Naive thymus-derived CD4-positive, alpha-beta T cell (primary cell): Measurements from ENCODE around the gene TMEM117. TPM values are rescaled to one million over a fixed set of nuclear protein-coding genes. Genes with fewer than 3 reads are reported as not detected.

Experiments
- ATAC-seq: fragments of 150-1000 bp; cut with Tn5 transposase; 2 replicates; pipeline ENCODE4 v1.10.0; 2021; ENCODE audit warnings: mild to moderate bottlenecking, moderate library complexity
- CTCF ChIA-PET: fragments of 350-600 bp; sonication (Branson Sonifier 250); formaldehyde crosslinking; loops from one replicate; lab custom pipeline; 2021; ENCODE audit warnings: antibody characterized with exemption; lab: Charles Lee
- POLR2A ChIA-PET: fragments of 350-600 bp; sonication (Branson Sonifier 250); formaldehyde crosslinking; loops from one replicate; lab custom pipeline; 2021; ENCODE audit warnings: antibody characterized with exemption, inconsistent platforms; lab: Charles Lee
- DNase-seq, 9 donors: peaks; one replicate each; pipeline versions ENCODE4 v3.0.0 to v3.0.0-alpha.2; 2020 to 2022; ENCODE audit warnings: mixed read lengths in 1 of 9
- H3K27ac ChIP-seq: one replicate; pipeline ENCODE4 v1.7.0; 2013; ENCODE audit warnings: mild to moderate bottlenecking, low read depth, low read length, moderate library complexity
- H3K27me3 ChIP-seq, 2 donors: one replicate each; pipeline ENCODE4 v1.7.0; 2013; ENCODE audit warnings: low read length in 2 of 2, mild to moderate bottlenecking in 2 of 2, moderate library complexity in 2 of 2; ENCODE audit not compliant: control insufficient read depth in 2 of 2, insufficient read depth in 2 of 2
- H3K36me3 ChIP-seq, 3 experiments: 1 replicate in 2 of 3; 2 replicates in 1 of 3; pipeline ENCODE4 v1.7.0; 2013; ENCODE audit warnings: low read length in 3 of 3, mild to moderate bottlenecking in 3 of 3, moderate library complexity in 1 of 3; ENCODE audit not compliant: insufficient read depth in 3 of 3, control insufficient read depth in 2 of 3
- H3K4me1 ChIP-seq, 2 donors: one replicate each; pipeline ENCODE4 v1.7.0; 2013; ENCODE audit warnings: low read length in 2 of 2, mild to moderate bottlenecking in 2 of 2, moderate library complexity in 1 of 2; ENCODE audit not compliant: control insufficient read depth in 2 of 2, insufficient read depth in 2 of 2
- H3K4me3 ChIP-seq: 2 replicates; pipeline ENCODE4 v1.7.0; 2013; ENCODE audit warnings: mild to moderate bottlenecking, low read length
- H3K9me3 ChIP-seq, 3 experiments: 1 replicate in 2 of 3; 2 replicates in 1 of 3; pipeline ENCODE4 v1.7.0; 2013; ENCODE audit warnings: low read length in 3 of 3; ENCODE audit not compliant: control insufficient read depth in 2 of 3
- H3K27ac Mint-ChIP-seq, 9 donors: one replicate each; pipeline ENCODE4 v1.8.0; 2020 to 2022; ENCODE audit warnings: mixed read lengths in 9 of 9, mild to moderate bottlenecking in 8 of 9, moderate library complexity in 5 of 9, inconsistent platforms in 2 of 9
- H3K27me3 Mint-ChIP-seq, 5 donors: one replicate each; pipeline ENCODE4 v1.8.0; 2021 to 2022; ENCODE audit warnings: mixed read lengths in 5 of 5, mild to moderate bottlenecking in 1 of 5
- H3K36me3 Mint-ChIP-seq, 5 donors: one replicate each; pipeline ENCODE4 v1.8.0; 2020 to 2022; ENCODE audit warnings: mixed read lengths in 5 of 5, mild to moderate bottlenecking in 3 of 5, inconsistent platforms in 1 of 5
- H3K4me1 Mint-ChIP-seq, 7 donors: one replicate each; pipeline ENCODE4 v1.8.0; 2020 to 2022; ENCODE audit warnings: mixed read lengths in 7 of 7, mild to moderate bottlenecking in 3 of 7, inconsistent platforms in 1 of 7
- H3K4me3 Mint-ChIP-seq, 10 donors: one replicate each; pipeline ENCODE4 v1.8.0; 2020 to 2022; ENCODE audit warnings: mild to moderate bottlenecking in 10 of 10, mixed read lengths in 10 of 10, moderate library complexity in 6 of 10, inconsistent platforms in 2 of 10
- H3K9me3 Mint-ChIP-seq, 11 donors: one replicate each; pipeline ENCODE4 v1.8.0; 2020 to 2022; ENCODE audit warnings: mixed read lengths in 11 of 11, mild to moderate bottlenecking in 4 of 11, inconsistent platforms in 1 of 11, moderate library complexity in 1 of 11
- intact Hi-C, 2 donors: fragments of 100-400 bp; cut with micrococcal nuclease; formaldehyde crosslinking; loops; one replicate each; pipeline ENCODE4 v1.15.1; 2023
- polyA plus RNA-seq, 2 donors: library from polyadenylated mRNA; unstranded; fragments of 300-500 nt; fragmentation: Illumina TruSeq; gene quantifications; one replicate each; pipeline ENCODE4 v1.2.3, GENCODE V29; 2021
- total RNA-seq, 6 experiments: library from RNA in 5 of 6; stranded (reverse) in 5 of 6; gene quantifications; 1 replicate in 5 of 6; 2 replicates in 1 of 6; pipeline ENCODE4 v1.2.3 and lab custom pipeline; 2021 to 2026

TMEM117 gene
- 1 to 10 TPM in 4 of 5 experiments, under 1 TPM in 1; 0.31 to 6.6 (median 4.2) TPM for total RNA-seq
- polyA plus RNA-seq: 1 to 10 TPM; 4.2 to 4.3 TPM
- total RNA-seq (lab: John Stamatoyannopoulos, UW): 4.2 reads per million, percentile 21 among the genes with 10 or more reads in this experiment

GRCh38 chr12:43835656-43836474, at the start of gene TMEM117:
TMEM117 (plus strand) TSS chr12:43836081.
- DNase-seq (peak; percentile 40 to 73 (median 67)), ATAC-seq (peak; percentile 83)
- H3K9me3 ChIP-seq: no peaks in the 10 kb centered on the region
- ChIA-PET POLR2A (interaction anchor here (0.6 to 13.7 kb wide), 9 partner anchors 21 to 77 kb away, joined by 3 to 134 read pairs (median 5); partner anchors contain the start of genes IRAK4, PUS7L and TWF1), CTCF (interaction anchor here (0.5 to 1.1 kb wide), 3 partner anchors 16 to 67 kb away, joined by 3 to 4 read pairs (median 3); no protein-coding TSS in a partner anchor)
- H3K4me3 ChIP-seq: peak within 1 kb of the TSS; percentile 73
- Mint-ChIP-seq H3K4me3 (peak within 1 kb of the TSS; percentile 83 to 95 (median 90)), H3K4me1 (peaks cover 25 to 75% (median 56%) of the 10 kb centered on the region in 7 donors), H3K27me3 (peaks cover 0 to 45% (median 0%) of the 10 kb centered on the region in 5 donors), H3K27ac (peak within 1 kb of the TSS; percentile 47 to 94 (median 89)), H3K36me3 (peaks cover 0 to 2% (median 0%) of the 10 kb centered on the region in 5 donors), H3K9me3 (no peaks in the 10 kb centered on the region)
- intact Hi-C loops: loop anchor here (1.0 to 10.0 kb wide), 5 partner anchors 30 to 1889 kb away; partner anchors contain the start of genes IRAK4 (in 2 of the 2), PUS7L (in 2 of the 2), TWF1 (in 2 of the 2) and ARID2 (in 1 of the 2)
- H3K4me1 ChIP-seq: peaks cover 21 to 27% of the 10 kb centered on the region in 2 donors
- H3K36me3 ChIP-seq: no peaks in the 10 kb centered on the region
- peak within 1 kb of the TSS; percentile 81 for H3K27ac ChIP-seq
- H3K27me3 ChIP-seq: no peaks in the 10 kb centered on the region

GRCh38 chr12:43786899-43787693, 48.8 kb upstream of the TMEM117 start:
- no peaks in the 10 kb centered on the region for H3K9me3 ChIP-seq
- POLR2A ChIA-PET: interaction anchor here (0.7 to 0.9 kb wide), 3 partner anchors 9 to 19 kb away, joined by 3 read pairs; partner anchors contain the start of gene TWF1
- H3K27me3 ChIP-seq: no peaks in the 10 kb centered on the region
- Mint-ChIP-seq H3K4me1 (peaks cover 0 to 5% (median 0%) of the 10 kb centered on the region in 7 donors), H3K27ac (peak overlapping the region in 4 of 9 donors; percentile 15 to 47 (median 19)), H3K27me3 (no peaks in the 10 kb centered on the region), H3K36me3 (peaks cover 7 to 41% (median 13%) of the 10 kb centered on the region in 5 donors), H3K4me3 (no peak overlapping the region), H3K9me3 (peaks cover 0 to 4% (median 0%) of the 10 kb centered on the region in 11 donors)
- H3K27ac ChIP-seq: no peak overlapping the region
- intact Hi-C loops: no loop called here
- no peak overlapping the region for H3K4me3 ChIP-seq
- DNase-seq (no peak), ATAC-seq (no peak)
- peaks cover 15 to 41% (median 17%) of the 10 kb centered on the region in 3 experiments for H3K36me3 ChIP-seq
- CTCF ChIA-PET: interaction anchor here (1.0 kb wide), 1 partner anchor 19 kb away, joined by 3 read pairs; no protein-coding TSS in a partner anchor
- H3K4me1 ChIP-seq: no peaks in the 10 kb centered on the region

- H3K27ac Mint-ChIP-seq: peak overlapping the region in 4 of 9 donors; percentile 34 to 62 (median 49)
- ChIA-PET POLR2A (interaction anchor here (1.0 kb wide), 1 partner anchor 18 kb away, joined by 4 read pairs; no protein-coding TSS in a partner anchor), CTCF (no interaction called here)
- H3K27me3 Mint-ChIP-seq: no peaks in the 10 kb centered on the region
- no peak overlapping the region for H3K4me3 Mint-ChIP-seq
- Histone ChIP-seq H3K36me3 (peaks cover 3 to 24% (median 10%) of the 10 kb centered on the region in 3 experiments), H3K9me3 (no peaks in the 10 kb centered on the region), H3K4me3 (no peak overlapping the region), H3K27ac (no peak overlapping the region), H3K27me3 (no peaks in the 10 kb centered on the region), H3K4me1 (no peaks in the 10 kb centered on the region)
- DNase-seq (no peak), ATAC-seq (no peak)
- intact Hi-C loops: no loop called here
- peaks cover 0 to 6% (median 0%) of the 10 kb centered on the region in 11 donors for H3K9me3 Mint-ChIP-seq
- H3K4me1 Mint-ChIP-seq: peaks cover 0 to 5% (median 0%) of the 10 kb centered on the region in 7 donors
- H3K36me3 Mint-ChIP-seq: peaks cover 0 to 39% (median 12%) of the 10 kb centered on the region in 5 donors
Observed at GRCh38 chr12:43789941-43790340, 45.9 kb upstream of the TMEM117 start.

GRCh38 chr12:43795716-43796280, 40.1 kb upstream of the TMEM117 start:
- Mint-ChIP-seq H3K4me3 (no peak overlapping the region), H3K27ac (peak overlapping the region in 2 of 9 donors; percentile 4 to 24), H3K9me3 (peaks cover 0 to 6% (median 0%) of the 10 kb centered on the region in 11 donors), H3K4me1 (peaks cover 0 to 5% (median 0%) of the 10 kb centered on the region in 7 donors), H3K36me3 (peaks cover 0 to 33% (median 21%) of the 10 kb centered on the region in 5 donors), H3K27me3 (no peaks in the 10 kb centered on the region)
- Histone ChIP-seq H3K4me1 (no peaks in the 10 kb centered on the region), H3K27me3 (no peaks in the 10 kb centered on the region), H3K36me3 (peaks cover 12 to 45% (median 38%) of the 10 kb centered on the region in 3 experiments), H3K4me3 (no peak overlapping the region), H3K27ac (no peak overlapping the region), H3K9me3 (no peaks in the 10 kb centered on the region)
- POLR2A ChIA-PET: interaction anchor here (2.0 kb wide), 1 partner anchor 10 kb away, joined by 8 read pairs; the partner anchor contains the start of gene TWF1
- intact Hi-C loops: no loop called here
- CTCF ChIA-PET: no interaction called here
- DNase-seq (no peak), ATAC-seq (no peak)

- Histone ChIP-seq H3K9me3 (no peaks in the 10 kb centered on the region), H3K27me3 (no peaks in the 10 kb centered on the region), H3K4me3 (no peak overlapping the region), H3K36me3 (peaks cover 13 to 45% (median 42%) of the 10 kb centered on the region in 3 experiments), H3K27ac (no peak overlapping the region), H3K4me1 (peaks cover 0 to 4% of the 10 kb centered on the region in 2 donors)
- Mint-ChIP-seq H3K9me3 (no peaks in the 10 kb centered on the region), H3K27me3 (no peaks in the 10 kb centered on the region), H3K4me1 (peaks cover 0 to 10% (median 4%) of the 10 kb centered on the region in 7 donors), H3K27ac (peak overlapping the region in 1 of 9 donors; percentile 51), H3K36me3 (peaks cover 0 to 27% (median 19%) of the 10 kb centered on the region in 5 donors), H3K4me3 (no peak overlapping the region)
- intact Hi-C loops: loop anchor here in 1 of 2 donors (2.0 kb wide), 1 partner anchor 15 kb away; no protein-coding TSS in a partner anchor
- CTCF ChIA-PET: interaction anchor here (0.6 kb wide), 1 partner anchor 33 kb away, joined by 3 read pairs; no protein-coding TSS in a partner anchor
- DNase-seq (no peak), ATAC-seq (no peak)
- POLR2A ChIA-PET: interaction anchor here (0.6 to 0.9 kb wide), 4 partner anchors 9 to 38 kb away, joined by 3 read pairs; partner anchors contain the start of gene TMEM117
Observed at GRCh38 chr12:43797561-43798217, 38.2 kb upstream of the TMEM117 start.
